GM12878 (cell line): ENCODE measurements around the gene GPR155. TPM values are rescaled to one million over a fixed set of nuclear protein-coding genes. Genes with fewer than 3 reads are reported as not detected.
"Not testable (repeated sequence)": the region's sequence is repeated elsewhere in the genome, so short reads cannot be mapped to it uniquely, and the experiment has no call there.

ENCODE experiments used
- ATAC-seq: fragments of 200-7000 bp; cut with Tn5 transposase; 3 replicates; pipeline ENCODE4 v1.9.1; 2020; ENCODE audit warnings: mild to moderate bottlenecking, moderate library complexity
- BruUV-seq: library from RNA; stranded (reverse); fragments of 400-500 nt; replicated peaks from 2 replicates; lab custom pipeline; 2021; lab: Mats Ljungman, UMichigan
- CTCF ChIA-PET: fragments of 300-600 bp; sonication (Branson Sonifier 250); formaldehyde crosslinking; extraction: SDS; loops from one replicate; lab custom pipeline; 2021; ENCODE audit warnings: inconsistent platforms; lab: Yijun Ruan, JAX
- POLR2A ChIA-PET: fragments of 350-600 bp; formaldehyde crosslinking; extraction: SDS; loops from one replicate; lab custom pipeline; 2021; ENCODE audit warnings: inconsistent platforms; lab: Charles Lee
- RAD21 ChIA-PET: fragments of 300-600 bp; sonication (Branson Sonifier 250); formaldehyde crosslinking; loops from one replicate; lab custom pipeline; 2023; ENCODE audit warnings: antibody characterized with exemption; ENCODE audit not compliant: unreplicated experiment; lab: Charles Lee
- SMC1A ChIA-PET: fragments of 300-600 bp; sonication (Branson Sonifier 250); formaldehyde crosslinking; loops from one replicate; lab custom pipeline; 2023; ENCODE audit not compliant: unreplicated experiment, uncharacterized antibody; lab: Charles Lee
- DNase-seq: peaks from one replicate; pipeline ENCODE4 v3.0.0-alpha.2; 2011; ENCODE audit warnings: low read depth, low spot score
- FAIRE-seq: peaks from 3 replicates; lab custom pipeline; 2011; peaks lifted over from hg19 to GRCh38; lab: Jason Lieb, UNC
- H2AFZ ChIP-seq: 2 replicates; pipeline ENCODE4 v1.6.0; 2011; ENCODE audit warnings: low read depth, low read length, control low read depth; ENCODE audit not compliant: control insufficient read depth
- H3K27ac ChIP-seq: 2 replicates; pipeline ENCODE4 v1.5.1; 2011; ENCODE audit warnings: control low read depth; ENCODE audit not compliant: control insufficient read depth, insufficient read depth
- H3K27me3 ChIP-seq, 2 experiments: replicated peaks in 1 of 2; 2 replicates each; pipeline versions ENCODE4 v1.6.0 to v1.6.1; 2011; ENCODE audit warnings: low read length in 1 of 2; ENCODE audit not compliant: control insufficient read depth in 2 of 2, insufficient read depth in 2 of 2
- H3K36me3 ChIP-seq, 2 experiments: 2 replicates each; pipeline ENCODE4 v1.5.1; 2011; ENCODE audit warnings: low read length in 1 of 2; ENCODE audit not compliant: control insufficient read depth in 2 of 2, insufficient read depth in 2 of 2
- H3K4me1 ChIP-seq: 2 replicates; pipeline ENCODE4 v1.6.1; 2011; ENCODE audit warnings: mild to moderate bottlenecking, low read length, moderate library complexity, mixed read lengths; ENCODE audit not compliant: control insufficient read depth, insufficient read depth
- H3K4me2 ChIP-seq: 2 replicates; pipeline ENCODE4 v1.6.0; 2011; ENCODE audit warnings: control low read depth; ENCODE audit not compliant: control insufficient read depth, insufficient read depth
- H3K4me3 ChIP-seq: fragments of 200-600 bp; sonication (generic); 2 replicates; pipeline ENCODE4 v1.5.1; 2016
- H3K79me2 ChIP-seq: 2 replicates; pipeline ENCODE4 v1.6.0; 2011; ENCODE audit warnings: low read length; ENCODE audit not compliant: control insufficient read depth, insufficient read depth
- H3K9ac ChIP-seq: 2 replicates; pipeline ENCODE4 v1.8.0; 2011; ENCODE audit warnings: low read length, control low read depth, mixed read lengths; ENCODE audit not compliant: control insufficient read depth, insufficient read depth
- H3K9me3 ChIP-seq: replicated peaks from 3 replicates; pipeline ENCODE4 v1.5.1; 2011; ENCODE audit warnings: mild to moderate bottlenecking, low read length; ENCODE audit not compliant: control insufficient read depth, insufficient read depth
- H4K20me1 ChIP-seq: 2 replicates; pipeline ENCODE4 v1.6.0; 2011; ENCODE audit not compliant: control insufficient read depth, insufficient read depth
- CHD4 ChIP-seq: fragments of 200-600 bp; sonication (generic); IDR thresholded peaks from 2 replicates; pipeline ENCODE4 v1.6.1; 2016; ENCODE audit warnings: mild to moderate bottlenecking
- E4F1 ChIP-seq: fragments of 450-650 bp; IDR thresholded peaks from 2 replicates; pipeline ENCODE4 v1.6.1; 2018; ENCODE audit warnings: borderline replicate concordance, mild to moderate bottlenecking; ENCODE audit not compliant: partially characterized antibody
- POU2F2 ChIP-seq: IDR thresholded peaks from 3 replicates; pipeline ENCODE4 v1.6.1; 2011; ENCODE audit warnings: low read depth, mild to moderate bottlenecking, low read length, borderline replicate concordance
- SKIL ChIP-seq: fragments of 450-650 bp; IDR thresholded peaks from 2 replicates; pipeline ENCODE4 v1.6.1; 2017; ENCODE audit warnings: mild to moderate bottlenecking, low read depth, inconsistent platforms; ENCODE audit not compliant: poor library complexity, severe bottlenecking
- SP1 ChIP-seq: IDR thresholded peaks from one replicate; pipeline ENCODE4 v1.6.1; 2011; ENCODE audit warnings: low read depth, low read length
- WRNIP1 ChIP-seq: IDR thresholded peaks from 2 replicates; pipeline ENCODE4 v1.6.1; 2011; ENCODE audit warnings: low read depth, low read length, improper control_type of control experiment, borderline replicate concordance
- WGBS: methylation state at CpG from one replicate; pipeline ENCODE4 v1.1.6; 2016; ENCODE audit warnings: low lambda C conversion rate; ENCODE audit not compliant: insufficient replicate concordance, insufficient coverage; ENCODE audit errors: missing lambda C conversion rate; 5-methylcytosine and 5-hydroxymethylcytosine counted together
- in situ Hi-C: fragments of 300-500 bp; cut with MboI; formaldehyde crosslinking; loops from 9 replicates; pipeline ENCODE4 v1.14.3; 2018; ENCODE audit warnings: mixed read lengths
- intact Hi-C: fragments of 100-400 bp; cut with micrococcal nuclease; formaldehyde crosslinking; loops from one replicate; pipeline ENCODE4 v1.14.2; 2022; ENCODE audit not compliant: unreplicated experiment
- polyA plus RNA-seq, 11 experiments: library from polyadenylated mRNA; depleted of rRNA in 4 of 11; unstranded in 6 of 11; stranded (reverse) in 5 of 11; fragments of >200 nt; fragmentation: Nextera tagmentation in 4 of 11; fragmentation: Illumina TruSeq in 1 of 11; extraction: Ambion mirVana in 4 of 11; extraction: Trizol in 1 of 11; gene quantifications; 1 replicate in 1 of 11; 2 replicates in 10 of 11; pipeline versions ENCODE4 v1.2.1 to v1.2.3, GENCODE V29; 2011 to 2016; ENCODE audit warnings: inconsistent platforms in 2 of 11, missing spikeins in 2 of 11, low read depth in 1 of 11
- total RNA-seq, 4 experiments: library from RNA; depleted of rRNA in 3 of 4; stranded (reverse); fragments of >200 nt in 3 of 4; fragmentation: Illumina TruSeq in 1 of 4; extraction: Trizol in 1 of 4; gene quantifications; 2 replicates each; pipeline versions ENCODE4 v1.2.1 to v1.2.3, GENCODE V29; 2013 to 2021

The GPR155 gene
- total and polyA plus RNA-seq, 10 of the 15 experiments (the other 5 are each of a cell fraction or from before 2014, with no cell fraction given) = 0.53 to 3.0 (median 1.5) TPM

- TF ChIP-seq E4F1 = no peak
- no peak for TF ChIP-seq POU2F2
- TF ChIP-seq SKIL = no peak
- no peak for TF ChIP-seq CHD4
- TF ChIP-seq SP1 = no peak
- no peak for TF ChIP-seq WRNIP1
These were observed 74.6 kb downstream of the GPR155 start (continued) for GRCh38 chr2:174412256-174412655.

GRCh38 chr2:174410039-174410438, 76.8 kb downstream of the GPR155 start:
- H3K4me2 ChIP-seq, H3K9me3 ChIP-seq, POLR2A ChIA-PET, DNase-seq, H3K27me3 ChIP-seq, FAIRE-seq, H3K27ac ChIP-seq, ATAC-seq, H3K36me3 ChIP-seq, H3K79me2 ChIP-seq, BruUV-seq, H2AFZ ChIP-seq, intact Hi-C loops, H3K4me1 ChIP-seq, H4K20me1 ChIP-seq, CTCF ChIA-PET, H3K4me3 ChIP-seq, in situ Hi-C loops, SMC1A ChIA-PET, RAD21 ChIA-PET, H3K9ac ChIP-seq: not testable (repeated sequence)
- WGBS = 97% methylated on average over 17 of the region's 31 CpGs
